ENCODE results near the gene CKS1B.
A peak's percentile ranks its signal among the peaks of the same experiment; 100 is the strongest.

CKS1B gene

DNA sequence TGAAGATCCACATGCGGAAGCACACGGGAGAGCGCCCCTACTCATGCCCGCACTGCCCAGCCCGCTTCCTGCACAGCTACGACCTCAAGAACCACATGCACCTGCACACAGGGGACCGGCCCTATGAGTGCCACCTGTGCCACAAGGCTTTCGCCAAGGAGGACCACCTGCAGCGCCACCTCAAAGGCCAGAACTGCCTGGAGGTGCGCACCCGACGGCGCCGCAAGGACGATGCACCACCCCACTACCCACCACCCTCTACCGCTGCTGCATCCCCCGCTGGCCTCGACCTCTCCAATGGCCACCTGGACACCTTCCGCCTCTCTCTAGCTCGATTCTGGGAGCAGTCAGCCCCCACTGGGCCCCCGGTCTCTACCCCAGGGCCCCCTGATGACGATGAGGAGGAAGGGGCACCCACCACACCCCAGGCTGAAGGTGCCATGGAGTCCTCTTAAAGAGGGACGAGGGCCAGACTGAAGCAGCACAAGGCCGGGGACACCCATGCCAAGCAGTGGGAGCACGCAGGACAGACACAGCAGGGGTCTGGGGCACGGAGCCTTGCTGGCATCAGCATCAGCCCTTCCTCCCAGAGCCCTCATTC lies 41.9 kb downstream of the CKS1B start:
- DNase-seq = no peak

GRCh38 chr1:155017041-155017945 lies 42.8 kb downstream of the CKS1B start:
- peak; percentile 69 to 87 for DNase-seq

GRCh38 chr1:155017946-155018316 lies 43.5 kb downstream of the CKS1B start:
- DNase-seq = no peak

DNA sequence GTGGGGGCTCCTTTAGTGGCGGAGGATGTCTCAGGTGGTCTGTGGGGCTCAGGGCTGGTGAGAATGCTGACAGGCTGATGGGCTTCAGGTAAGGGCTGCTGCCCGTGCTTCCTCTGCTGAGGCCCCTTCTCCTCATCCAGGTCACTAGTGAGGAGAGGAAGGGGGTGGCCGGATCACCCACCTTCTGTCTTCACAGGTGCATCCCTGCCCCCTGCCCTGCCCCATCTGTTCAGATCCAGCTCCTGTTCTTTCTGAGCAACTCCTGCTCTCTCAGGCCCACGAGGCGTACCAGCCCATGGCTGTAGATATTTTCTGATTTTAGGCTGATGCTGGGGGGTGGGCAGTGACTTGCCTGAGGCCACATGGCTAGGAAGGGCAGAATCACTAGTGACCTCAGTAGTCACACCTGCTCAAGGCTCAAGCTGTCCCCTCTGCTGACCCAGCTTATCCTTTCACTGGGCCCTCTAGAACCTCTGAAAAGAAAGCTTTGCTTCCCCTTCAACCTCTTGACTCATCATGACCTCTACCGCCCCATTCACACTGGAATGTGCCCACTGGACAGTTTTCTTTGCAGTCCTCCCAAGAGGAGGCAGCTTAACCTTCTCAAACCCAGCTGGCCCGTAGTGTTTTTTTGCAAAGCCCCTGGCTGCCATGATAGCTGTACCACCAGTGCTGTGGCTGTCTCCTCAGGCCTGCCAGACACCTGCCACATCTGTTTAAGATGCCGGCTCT lies 44.3 kb downstream of the CKS1B start:
- DNase-seq = no peak

GRCh38 chr1:155019377-155020245 lies 45.1 kb downstream of the CKS1B start:
- no peak for DNase-seq

- no peak for DNase-seq
Measured at GRCh38 chr1:155022136-155022926, 47.9 kb downstream of the CKS1B start.

GRCh38 chr1:155022927-155023236 lies 48.4 kb downstream of the CKS1B start:
- no peak for DNase-seq

DNA sequence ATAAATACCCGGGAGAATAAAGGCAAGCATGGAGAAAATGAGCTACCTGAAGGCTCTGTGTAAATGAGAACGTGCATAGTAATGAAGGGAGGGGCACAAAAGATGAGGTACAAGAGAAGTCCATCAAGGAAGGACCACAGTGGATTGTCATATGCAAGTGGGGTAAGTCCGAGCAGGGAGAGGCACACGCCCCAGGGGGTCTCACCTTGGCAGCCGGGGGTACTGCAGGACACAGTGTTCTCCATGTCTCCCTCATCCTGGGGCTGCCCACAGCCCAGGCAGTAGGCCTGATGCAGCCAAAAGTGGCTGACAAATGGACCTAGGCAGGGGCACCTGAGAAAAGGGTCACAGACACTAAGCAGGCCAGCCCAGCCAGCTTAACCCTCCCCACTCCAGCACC lies 49.1 kb downstream of the CKS1B start:
- no peak for DNase-seq

DNA sequence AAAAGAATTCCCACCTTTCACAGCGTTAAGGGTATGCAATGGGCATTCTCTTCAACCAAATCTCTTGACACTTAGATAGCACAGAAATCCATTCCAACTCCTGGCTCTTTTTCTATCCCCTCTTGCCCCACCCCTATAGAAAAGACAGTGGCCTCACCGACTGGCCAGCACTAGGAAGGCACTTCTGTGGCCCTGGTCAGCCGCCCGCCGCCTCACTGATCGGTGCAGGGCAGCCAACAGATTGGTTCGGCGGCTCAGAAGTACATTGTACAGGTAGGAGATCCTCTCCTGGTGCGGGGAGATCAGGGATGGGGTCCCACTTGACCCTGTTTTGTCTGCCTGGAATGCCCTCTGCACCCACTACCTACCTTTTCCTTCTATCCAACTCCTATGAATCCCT lies 49.8 kb downstream of the CKS1B start:
- DNase-seq = no peak

GRCh38 chr1:155026154-155026553 lies 51.7 kb downstream of the CKS1B start:
- DNase-seq = no peak

DNA sequence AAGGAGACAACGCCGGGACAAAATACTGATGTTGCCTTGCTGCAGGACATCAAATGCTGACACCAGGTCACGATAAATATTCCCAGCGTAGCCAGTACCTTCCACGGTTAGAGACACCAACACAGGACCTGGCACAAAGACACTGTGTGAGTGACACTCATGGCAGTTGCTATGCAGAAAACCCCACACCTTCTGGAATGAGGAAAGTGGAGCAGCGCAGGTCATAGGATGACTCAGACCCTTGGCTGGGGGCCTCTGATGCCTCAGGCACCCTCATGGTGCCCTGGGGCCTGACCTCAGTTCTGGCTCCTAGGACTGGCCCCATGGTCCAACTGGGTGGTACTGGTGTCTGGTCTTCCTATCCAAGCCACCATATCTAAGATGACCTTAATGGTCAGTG lies 52.1 kb downstream of the CKS1B start:
- no peak for DNase-seq

Measured in NCI-H446 (cell line).